Measurements from ENCODE around the gene OR10A3.

OR10A3 gene

GRCh38 chr11:7892059-7892699 lies 49.3 kb downstream of the OR10A3 start:
- no peak for DNase-seq

GRCh38 chr11:7890417-7891172 lies 50.9 kb downstream of the OR10A3 start:
- DNase-seq = no peak

GRCh38 chr11:7889985-7890384 lies 51.5 kb downstream of the OR10A3 start:
- no peak for DNase-seq

All from C1 segment of cervical spinal cord (tissue), 14 donors.